ENCODE results near the gene EGR2.

EGR2 gene

GRCh38 chr10:62816331-62817120 is at the start of gene EGR2:
TSS of gene EGR2 (minus strand) at chr10:62816366. CDS start at chr10:62816029, 337 bp downstream.
- peak; percentile 96 for DNase-seq

DNA sequence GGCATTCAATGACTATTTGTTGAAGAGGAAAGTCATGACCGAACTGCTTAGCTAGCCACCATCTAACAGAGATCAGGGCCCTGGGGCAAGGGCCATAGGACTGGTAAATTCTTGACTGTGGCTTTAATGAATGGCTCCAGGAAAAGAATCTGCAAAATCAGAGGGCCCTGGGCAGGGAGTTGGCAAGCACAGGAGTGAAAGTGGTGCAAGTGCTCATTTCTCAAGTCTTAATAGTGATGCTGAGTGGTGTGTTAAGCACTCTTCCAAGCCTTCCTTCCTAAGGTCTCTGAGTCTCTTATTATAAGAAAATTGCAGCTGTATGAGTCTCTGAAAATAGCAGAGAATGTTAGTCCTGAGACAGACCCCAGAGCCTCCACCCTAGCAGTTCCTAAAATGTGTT is 46.3 kb upstream of the EGR2 start:
- DNase-seq, result no peak

DNA sequence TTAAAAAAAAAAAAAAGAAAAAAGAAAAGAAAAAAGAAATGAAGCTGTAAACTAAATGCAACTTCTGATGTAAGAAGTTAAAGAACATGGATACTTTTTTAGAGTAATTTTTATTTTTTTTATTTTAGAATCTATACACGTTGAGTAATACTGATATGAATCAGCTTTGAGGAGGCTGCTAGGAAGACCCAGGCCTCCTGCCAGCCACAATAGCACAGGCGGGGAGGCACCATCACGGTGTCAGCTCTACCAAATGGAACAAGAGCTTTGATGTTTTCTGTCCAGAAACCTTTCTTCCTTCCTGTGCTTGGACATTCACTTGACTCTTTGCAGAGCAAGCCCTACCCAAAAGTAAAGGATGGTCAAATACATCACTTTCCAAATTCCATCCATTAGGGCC is 45.3 kb upstream of the EGR2 start:
- DNase-seq, result no peak

DNA sequence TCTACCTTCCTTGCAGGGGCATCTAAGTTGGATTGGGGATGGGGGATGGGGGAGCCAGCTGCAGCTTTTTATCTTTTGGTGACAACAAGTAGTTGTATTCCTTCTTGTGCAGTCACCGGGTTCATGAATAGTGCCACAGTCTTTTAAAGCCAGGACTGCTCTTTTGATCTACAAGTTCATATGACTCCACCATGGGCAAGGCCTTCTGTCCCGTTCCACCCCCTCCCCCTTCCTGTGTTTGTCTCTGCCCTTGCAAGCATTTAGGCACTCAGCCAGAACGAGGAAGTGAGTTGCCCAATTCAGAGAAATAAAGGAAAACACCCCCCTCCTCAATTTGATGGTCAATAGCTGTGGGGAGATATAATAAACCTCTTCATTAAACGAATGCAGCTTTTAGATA is 44.8 kb upstream of the EGR2 start:
- no peak for DNase-seq

DNA sequence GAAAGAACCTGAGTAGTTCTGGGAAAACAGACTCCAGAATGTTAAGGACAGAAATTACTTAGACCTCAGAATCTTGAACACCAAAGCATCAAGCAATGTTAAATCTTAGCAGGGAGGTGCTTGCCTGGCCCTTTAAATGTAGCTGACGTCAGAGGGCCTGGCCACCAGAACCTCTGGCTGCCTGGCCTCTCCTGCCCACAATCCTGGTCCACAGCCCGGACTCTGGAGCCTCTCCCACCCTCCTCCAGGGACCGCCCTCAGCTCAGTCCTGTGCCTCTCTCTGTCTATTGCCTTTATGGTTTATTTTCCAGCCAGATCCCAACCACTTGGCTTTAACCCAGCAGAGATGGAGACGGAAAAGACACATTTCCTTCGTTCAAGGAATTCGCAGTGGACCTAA is 42.2 kb upstream of the EGR2 start:
- DNase-seq, result peak; percentile 54

- no peak for DNase-seq
Measured at GRCh38 chr10:62856021-62856420, 39.9 kb upstream of the EGR2 start.

DNA sequence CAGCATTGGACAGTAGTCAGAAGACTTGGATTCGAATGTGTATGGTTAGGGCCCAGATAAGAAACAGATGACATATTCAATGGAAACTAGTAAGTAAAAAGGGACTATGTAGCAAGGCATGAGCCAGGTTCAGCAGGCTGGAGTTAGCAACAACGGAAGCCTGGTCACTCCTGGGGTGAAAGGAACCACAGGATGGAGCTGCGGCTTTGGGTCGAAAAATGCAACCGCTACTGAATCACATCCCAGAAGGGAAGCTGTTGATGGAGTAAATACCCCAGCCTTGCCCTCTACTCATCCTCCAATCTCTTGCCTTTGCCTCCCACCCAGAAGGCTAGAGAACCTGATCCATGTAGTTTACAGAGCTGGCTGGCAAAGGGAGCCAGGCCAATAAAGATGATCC is 37.5 kb upstream of the EGR2 start:
- DNase-seq, result no peak

DNA sequence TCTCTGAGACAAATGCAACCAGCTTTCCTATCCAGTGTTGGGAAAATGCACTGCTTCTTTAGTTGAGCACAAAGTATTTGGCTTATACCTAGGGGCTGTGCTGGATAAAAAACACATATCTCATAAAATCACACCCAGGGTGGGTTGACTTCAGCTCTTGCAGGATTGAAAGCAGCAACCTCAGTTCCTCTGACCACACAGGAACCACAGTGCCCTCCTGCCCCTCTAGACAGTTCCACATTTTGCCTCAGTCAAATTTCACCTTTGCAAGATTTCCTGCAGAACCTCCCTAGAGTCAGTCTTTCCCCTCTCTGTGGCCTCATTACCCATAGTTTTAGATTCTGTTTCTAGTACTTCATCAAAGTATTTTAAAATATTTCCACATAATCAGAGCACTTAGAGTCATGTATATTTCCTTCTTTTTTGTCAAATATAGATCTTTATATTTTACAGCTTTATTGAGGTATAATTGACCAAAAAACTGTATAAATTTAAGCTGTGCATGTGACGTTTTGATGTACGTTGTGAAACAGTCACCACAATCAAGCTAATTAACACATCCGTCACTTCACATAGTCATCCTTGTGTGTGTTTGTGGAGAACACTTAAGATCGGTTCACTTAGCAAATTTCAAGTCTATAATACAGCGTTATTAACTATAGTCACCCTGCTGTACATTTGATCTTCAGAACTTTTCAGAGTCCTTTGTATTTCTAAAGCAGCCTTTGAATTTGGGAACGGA is 37.0 kb upstream of the EGR2 start:
- DNase-seq, result no peak

GRCh38 chr10:62851442-62851841 is 35.3 kb upstream of the EGR2 start:
- no peak for DNase-seq

GRCh38 chr10:62850646-62851045 is 34.5 kb upstream of the EGR2 start:
- DNase-seq, result no peak

DNA sequence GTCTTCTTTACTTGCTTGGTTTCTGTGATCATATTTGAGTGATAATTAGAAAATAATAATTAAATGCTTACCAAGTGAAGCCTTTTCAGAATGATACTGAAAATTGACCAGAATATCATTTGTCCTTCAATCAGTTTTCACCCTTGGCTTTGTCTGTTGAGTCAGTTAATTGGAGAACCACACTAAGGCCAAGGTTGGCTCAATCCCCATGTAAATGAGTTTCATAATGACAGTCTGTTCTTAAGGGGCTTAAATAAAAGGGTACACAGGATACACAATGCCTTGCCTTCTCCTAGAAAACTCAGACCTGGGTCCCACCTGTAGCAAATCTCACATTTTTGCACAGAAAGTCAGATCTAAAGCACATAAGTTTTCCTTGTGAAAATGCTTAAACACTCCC is 31.3 kb upstream of the EGR2 start:
- DNase-seq, result no peak

DNA sequence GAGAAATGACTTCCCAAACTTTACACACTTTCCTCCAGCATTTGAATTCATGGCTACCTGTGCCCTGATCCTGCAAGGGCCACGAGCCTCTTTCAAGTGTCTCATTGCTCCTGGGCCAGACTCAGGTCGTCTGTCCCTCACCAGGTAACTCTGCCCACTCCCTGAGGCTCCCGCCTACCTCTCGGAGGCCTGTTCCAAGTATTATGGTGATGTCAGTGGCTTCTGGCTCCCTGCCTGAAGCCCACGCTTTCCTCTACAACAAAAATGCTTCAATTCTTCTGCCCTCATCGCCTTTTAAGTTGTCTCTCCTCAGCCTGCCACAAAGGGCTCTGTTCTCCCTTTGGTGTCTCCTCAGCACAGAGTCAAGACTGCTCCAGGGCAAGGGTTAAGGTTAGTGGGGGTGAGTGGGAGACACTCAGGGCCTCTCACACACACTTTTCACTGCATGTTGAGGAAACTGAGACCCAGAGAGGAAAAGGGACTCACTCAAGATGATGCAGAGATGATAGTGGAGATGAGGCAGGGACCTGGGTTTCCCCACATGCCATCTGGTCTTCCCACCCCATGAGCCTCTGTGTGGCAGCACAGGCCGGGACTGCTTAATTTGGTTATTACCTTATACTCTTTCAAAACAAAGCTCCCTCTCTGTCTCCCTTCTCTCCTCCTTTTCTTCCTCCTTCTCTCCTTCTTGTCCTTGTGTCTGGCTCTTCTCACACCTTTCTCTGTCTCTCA is 28.3 kb upstream of the EGR2 start:
- DNase-seq, result no peak

GRCh38 chr10:62843600-62843999 is 27.4 kb upstream of the EGR2 start:
- DNase-seq, result no peak

GRCh38 chr10:62842983-62843382 is 26.8 kb upstream of the EGR2 start:
- DNase-seq, result no peak

DNA sequence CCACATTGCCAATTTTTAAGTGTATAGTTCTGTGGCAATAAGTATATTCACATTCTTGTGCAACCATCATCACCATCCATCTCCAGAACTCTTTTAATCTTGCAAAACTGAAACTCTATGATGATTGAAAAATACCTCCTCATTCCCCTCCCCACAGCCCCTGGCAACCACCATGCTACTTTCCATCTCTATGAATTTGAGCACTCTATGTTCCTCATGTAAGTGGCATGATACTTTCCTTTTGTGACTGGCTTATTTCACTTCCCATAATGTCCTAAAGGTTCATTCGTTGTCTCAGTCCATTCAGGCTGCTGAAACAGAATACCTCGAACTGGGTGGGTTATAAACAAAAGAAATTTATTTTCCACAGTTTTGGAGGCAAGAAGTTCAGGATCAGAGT is 23.4 kb upstream of the EGR2 start:
- no peak for DNase-seq

- no peak for DNase-seq
Measured at GRCh38 chr10:62831346-62831745, 15.2 kb upstream of the EGR2 start.

DNA sequence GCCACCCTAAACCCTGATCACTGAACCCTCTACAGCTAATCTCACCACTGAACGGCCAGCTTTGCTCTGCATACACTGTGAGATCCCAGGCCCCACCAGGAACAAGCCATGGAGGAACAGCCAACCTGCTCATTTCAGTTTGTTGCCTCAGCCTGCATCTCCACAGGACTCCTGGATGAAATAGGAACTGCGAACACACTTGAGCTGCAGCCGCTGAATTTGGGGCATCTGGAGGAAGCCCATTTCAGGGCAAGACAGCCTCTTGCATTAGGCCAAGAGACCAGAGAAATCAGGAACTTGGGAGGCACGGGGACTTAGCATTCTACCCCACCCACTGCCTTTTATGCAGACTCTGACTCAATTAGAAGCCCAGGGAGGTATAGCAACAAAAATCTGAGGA is 14.5 kb upstream of the EGR2 start:
- no peak for DNase-seq

GRCh38 chr10:62829622-62830021 is 13.5 kb upstream of the EGR2 start:
- no peak for DNase-seq

- DNase-seq, result no peak
Measured at GRCh38 chr10:62826273-62826672, 10.1 kb upstream of the EGR2 start.

DNA sequence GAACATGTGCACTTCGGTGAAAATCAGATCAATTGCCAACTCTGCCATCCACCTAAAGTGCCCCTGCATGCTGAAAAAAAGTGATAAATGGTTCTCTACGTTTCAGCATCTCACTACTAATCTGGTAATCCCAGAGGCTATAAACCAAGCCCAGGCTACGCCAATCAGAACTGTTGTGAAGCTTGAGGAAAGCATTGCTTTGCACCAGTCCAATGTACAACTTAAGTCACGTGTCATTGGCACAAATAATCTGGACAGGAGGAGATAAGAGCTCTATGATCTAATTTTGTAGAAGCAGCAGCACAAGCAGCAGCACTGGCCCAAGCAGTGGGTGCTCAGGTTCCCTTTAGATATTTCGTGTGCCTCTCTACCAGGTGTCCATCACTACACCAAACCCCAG is 4.4 kb upstream of the EGR2 start:
- no peak for DNase-seq

- no peak for DNase-seq
Measured at GRCh38 chr10:62819141-62819920, 3.2 kb upstream of the EGR2 start.

DNA sequence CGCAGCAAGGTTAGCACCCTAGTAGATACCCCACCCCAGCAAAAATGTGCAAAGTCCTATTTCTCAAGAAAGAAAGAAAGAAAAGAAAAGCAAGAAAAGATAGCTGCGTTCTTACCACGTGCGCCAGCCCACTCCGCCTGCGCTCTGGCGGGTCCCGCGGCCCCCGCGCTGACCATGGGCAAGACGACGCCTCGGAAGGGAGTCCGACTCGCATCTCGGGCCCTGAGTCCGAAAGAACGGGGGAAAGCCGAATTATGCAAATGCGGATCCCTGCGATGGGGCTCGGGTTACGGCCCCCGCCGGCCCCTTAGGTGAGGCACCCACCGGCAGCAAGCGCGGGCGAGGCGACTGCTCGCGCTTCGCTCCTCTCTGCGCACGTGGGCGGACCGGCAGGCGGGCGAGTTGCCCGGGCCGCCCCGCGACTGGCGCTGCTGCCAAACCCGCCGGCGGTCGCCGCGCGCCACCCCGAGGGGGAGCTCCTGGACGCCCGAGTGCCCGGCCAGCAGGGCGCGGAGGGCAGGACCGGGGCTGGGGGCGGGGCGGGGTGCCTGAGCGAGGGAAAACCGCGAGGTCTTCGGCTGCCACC is 2.4 kb upstream of the EGR2 start:
- peak; percentile 61 for DNase-seq

All from right forelimb (tissue), 1 donor.